Measurements from ENCODE around the gene ZFP36L1.

- TF ChIP-seq PKNOX1 (IDR thresholded peaks at IDR 0.05) (no peak), USF2 (IDR thresholded peaks at IDR 0.05; ENCODE audit: borderline replicate concordance, low read depth, low read length) (no peak), CTCF (IDR thresholded peaks at IDR 0.05 in 2 of 3, conservative IDR thresholded peaks at IDR 0.05 in 1 of 3; ENCODE audit: control insufficient read depth in 2 of 3, extremely low read depth in 1 of 3, insufficient read depth in 1 of 3, low read depth in 3 of 3, low read length in 3 of 3) (no peak), POLR2AphosphoS2 (IDR thresholded peaks at IDR 0.05; ENCODE audit: low read depth, low read length) (no peak), POLR2A (IDR thresholded peaks at IDR 0.05; ENCODE audit: low read depth, low read length) (no peak), TAF1 (IDR thresholded peaks at IDR 0.05; ENCODE audit: borderline replicate concordance, low read depth, low read length) (no peak), FOXK2 (IDR thresholded peaks at IDR 0.05) (no peak), IRF3 (IDR thresholded peaks at IDR 0.05) (no peak), EZH2 (IDR thresholded peaks at IDR 0.05; ENCODE audit: borderline replicate concordance, control insufficient read depth, low read depth, low read length) (no peak), MAX (IDR thresholded peaks at IDR 0.05; ENCODE audit: low read depth, low read length) (no peak)
- TF ChIP-seq, protein P1, sequence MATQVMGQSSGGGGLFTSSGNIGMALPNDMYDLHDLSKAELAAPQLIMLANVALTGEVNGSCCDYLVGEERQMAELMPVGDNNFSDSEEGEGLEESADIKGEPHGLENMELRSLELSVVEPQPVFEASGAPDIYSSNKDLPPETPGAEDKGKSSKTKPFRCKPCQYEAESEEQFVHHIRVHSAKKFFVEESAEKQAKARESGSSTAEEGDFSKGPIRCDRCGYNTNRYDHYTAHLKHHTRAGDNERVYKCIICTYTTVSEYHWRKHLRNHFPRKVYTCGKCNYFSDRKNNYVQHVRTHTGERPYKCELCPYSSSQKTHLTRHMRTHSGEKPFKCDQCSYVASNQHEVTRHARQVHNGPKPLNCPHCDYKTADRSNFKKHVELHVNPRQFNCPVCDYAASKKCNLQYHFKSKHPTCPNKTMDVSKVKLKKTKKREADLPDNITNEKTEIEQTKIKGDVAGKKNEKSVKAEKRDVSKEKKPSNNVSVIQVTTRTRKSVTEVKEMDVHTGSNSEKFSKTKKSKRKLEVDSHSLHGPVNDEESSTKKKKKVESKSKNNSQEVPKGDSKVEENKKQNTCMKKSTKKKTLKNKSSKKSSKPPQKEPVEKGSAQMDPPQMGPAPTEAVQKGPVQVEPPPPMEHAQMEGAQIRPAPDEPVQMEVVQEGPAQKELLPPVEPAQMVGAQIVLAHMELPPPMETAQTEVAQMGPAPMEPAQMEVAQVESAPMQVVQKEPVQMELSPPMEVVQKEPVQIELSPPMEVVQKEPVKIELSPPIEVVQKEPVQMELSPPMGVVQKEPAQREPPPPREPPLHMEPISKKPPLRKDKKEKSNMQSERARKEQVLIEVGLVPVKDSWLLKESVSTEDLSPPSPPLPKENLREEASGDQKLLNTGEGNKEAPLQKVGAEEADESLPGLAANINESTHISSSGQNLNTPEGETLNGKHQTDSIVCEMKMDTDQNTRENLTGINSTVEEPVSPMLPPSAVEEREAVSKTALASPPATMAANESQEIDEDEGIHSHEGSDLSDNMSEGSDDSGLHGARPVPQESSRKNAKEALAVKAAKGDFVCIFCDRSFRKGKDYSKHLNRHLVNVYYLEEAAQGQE (IDR thresholded peaks at IDR 0.05; ENCODE audit: low read depth, low read length): no peak
Measured at GRCh38 chr14:68783408-68784225, 9.2 kb downstream of the ZFP36L1 start.

Measured in GM12878 (cell line).